H9 (cell line): ENCODE data around the gene NCOA1. TPM values are rescaled to one million over a fixed set of nuclear protein-coding genes. Genes with fewer than 3 reads are reported as not detected.

ENCODE experiments used
- DNase-seq: peaks from one replicate; pipeline ENCODE4 v3.0.0-alpha.2; 2017
- H2AFZ ChIP-seq: one replicate; pipeline ENCODE4 v1.6.1; 2013; ENCODE audit warnings: mild to moderate bottlenecking, low read length, control low read depth, moderate library complexity
- H2AK5ac ChIP-seq: 2 replicates; pipeline ENCODE4 v1.6.1; 2013; ENCODE audit warnings: low read length, control low read depth, mixed read lengths; ENCODE audit not compliant: insufficient read length
- H2BK120ac ChIP-seq: one replicate; pipeline ENCODE4 v1.6.1; 2013; ENCODE audit warnings: low read depth, mild to moderate bottlenecking, low read length, control low read depth, inconsistent platforms; ENCODE audit not compliant: poor library complexity, severe bottlenecking
- H2BK12ac ChIP-seq: 2 replicates; pipeline ENCODE4 v1.6.1; 2013; ENCODE audit warnings: low read length, control low read depth, mixed read lengths, low read depth; ENCODE audit not compliant: insufficient read length
- H2BK15ac ChIP-seq: 2 replicates; pipeline ENCODE4 v1.6.1; 2013; ENCODE audit warnings: low read depth, low read length, control low read depth
- H2BK20ac ChIP-seq: one replicate; pipeline ENCODE4 v1.6.1; 2013; ENCODE audit warnings: low read depth, mild to moderate bottlenecking, low read length, control low read depth, inconsistent platforms; ENCODE audit not compliant: poor library complexity, severe bottlenecking
- H2BK5ac ChIP-seq: 2 replicates; pipeline ENCODE4 v1.6.1; 2013; ENCODE audit warnings: low read length, control low read depth, mixed read lengths; ENCODE audit not compliant: insufficient read length
- H3K14ac ChIP-seq: 2 replicates; pipeline ENCODE4 v1.6.1; 2013; ENCODE audit warnings: low read length, control low read depth; ENCODE audit not compliant: insufficient read depth
- H3K18ac ChIP-seq: 2 replicates; pipeline ENCODE4 v1.6.1; 2013; ENCODE audit warnings: low read depth, mild to moderate bottlenecking, mixed read lengths, low read length, control low read depth; ENCODE audit not compliant: insufficient read length
- H3K23ac ChIP-seq: 2 replicates; pipeline ENCODE4 v1.6.1; 2013; ENCODE audit warnings: low read length, control low read depth, mixed read lengths, low read depth; ENCODE audit not compliant: insufficient read length
- H3K23me2 ChIP-seq: 2 replicates; pipeline ENCODE4 v1.6.1; 2013; ENCODE audit warnings: low read depth, mild to moderate bottlenecking, mixed read lengths, low read length, control low read depth; ENCODE audit not compliant: insufficient read length, poor library complexity, severe bottlenecking
- H3K27ac ChIP-seq: 2 replicates; pipeline ENCODE4 v1.5.1; 2013; ENCODE audit warnings: low read length, control low read depth, mixed read lengths, low read depth; ENCODE audit not compliant: insufficient read length
- H3K27me3 ChIP-seq: 2 replicates; pipeline ENCODE4 v1.6.1; 2013; ENCODE audit warnings: low read length, control low read depth, inconsistent platforms; ENCODE audit not compliant: insufficient read depth
- H3K4ac ChIP-seq: 2 replicates; pipeline ENCODE4 v1.6.1; 2013; ENCODE audit warnings: low read depth, mild to moderate bottlenecking, control low read depth, inconsistent platforms, low read length, moderate library complexity
- H3K4me1 ChIP-seq: 2 replicates; pipeline ENCODE4 v1.6.1; 2013; ENCODE audit warnings: low read length, control low read depth, inconsistent platforms; ENCODE audit not compliant: insufficient read depth
- H3K4me2 ChIP-seq: 2 replicates; pipeline ENCODE4 v1.6.1; 2013; ENCODE audit warnings: low read length, control low read depth, mixed read lengths; ENCODE audit not compliant: insufficient read length, insufficient read depth
- H3K56ac ChIP-seq: 2 replicates; pipeline ENCODE4 v1.6.1; 2013; ENCODE audit warnings: low read depth, mild to moderate bottlenecking, mixed read lengths, low read length, control low read depth; ENCODE audit not compliant: insufficient read length
- H3K79me1 ChIP-seq: 2 replicates; pipeline ENCODE4 v1.6.1; 2013; ENCODE audit warnings: low read depth, mild to moderate bottlenecking, moderate library complexity, low read length, control low read depth, inconsistent platforms; ENCODE audit not compliant: insufficient read depth, poor library complexity, severe bottlenecking
- H3K79me2 ChIP-seq: 2 replicates; pipeline ENCODE4 v1.6.1; 2013; ENCODE audit warnings: low read length, control low read depth, inconsistent platforms; ENCODE audit not compliant: insufficient read depth
- H3K9ac ChIP-seq: 2 replicates; pipeline ENCODE4 v1.6.1; 2013; ENCODE audit warnings: low read length, control low read depth, mixed read lengths; ENCODE audit not compliant: insufficient read length; ENCODE audit errors: extremely low read depth
- H3K9me3 ChIP-seq: one replicate; pipeline ENCODE4 v1.6.1; 2013; ENCODE audit warnings: low read depth, low read length, inconsistent platforms; ENCODE audit not compliant: control insufficient read depth
- H3T11ph ChIP-seq: one replicate; pipeline ENCODE4 v1.6.1; 2013; ENCODE audit warnings: mild to moderate bottlenecking, low read length, control low read depth, inconsistent platforms
- H4K20me1 ChIP-seq: one replicate; pipeline ENCODE4 v1.6.1; 2013; ENCODE audit not compliant: control insufficient read depth, insufficient read length, insufficient read depth
- H4K5ac ChIP-seq: 2 replicates; pipeline ENCODE4 v1.6.1; 2013; ENCODE audit warnings: low read depth, mild to moderate bottlenecking, mixed read lengths, low read length, control low read depth; ENCODE audit not compliant: insufficient read length
- H4K8ac ChIP-seq: replicated peaks from 2 replicates; pipeline ENCODE4 v1.6.1; 2013; ENCODE audit warnings: low read length, control low read depth, mixed read lengths, low read depth; ENCODE audit not compliant: insufficient read length
- H4K91ac ChIP-seq: 2 replicates; pipeline ENCODE4 v1.6.1; 2013; ENCODE audit warnings: low read depth, mild to moderate bottlenecking, moderate library complexity, mixed read lengths, low read length, control low read depth; ENCODE audit not compliant: insufficient read length
- H3K27ac Mint-ChIP-seq, 3 experiments: 2 replicates in 2 of 3; 3 replicates in 1 of 3; pipeline ENCODE4 v1.8.0; 2020 to 2021; ENCODE audit warnings: mixed read lengths in 3 of 3, mild to moderate bottlenecking in 1 of 3, moderate library complexity in 1 of 3
- H3K27me3 Mint-ChIP-seq: 2 replicates; pipeline ENCODE4 v1.8.0; 2021; ENCODE audit warnings: low read depth, mild to moderate bottlenecking, moderate library complexity, mixed read lengths
- H3K36me3 Mint-ChIP-seq, 3 experiments: 2 replicates in 2 of 3; 3 replicates in 1 of 3; pipeline ENCODE4 v1.8.0; 2020 to 2021; ENCODE audit warnings: low read depth in 3 of 3, mixed read lengths in 3 of 3; ENCODE audit not compliant: insufficient read depth in 1 of 3
- H3K4me1 Mint-ChIP-seq, 2 experiments: 2 replicates each; pipeline ENCODE4 v1.8.0; 2020; ENCODE audit warnings: mixed read lengths in 2 of 2
- H3K4me3 Mint-ChIP-seq, 2 experiments: 2 replicates in 1 of 2; 3 replicates in 1 of 2; pipeline ENCODE4 v1.8.0; 2020 to 2021; ENCODE audit warnings: mild to moderate bottlenecking in 2 of 2, mixed read lengths in 2 of 2, moderate library complexity in 1 of 2
- H3K9me3 Mint-ChIP-seq, 2 experiments: 2 replicates in 1 of 2; 3 replicates in 1 of 2; pipeline ENCODE4 v1.8.0; 2020; ENCODE audit warnings: mild to moderate bottlenecking in 2 of 2, mixed read lengths in 2 of 2, moderate library complexity in 1 of 2
- WGBS: extraction: QIAGEN DNeasy Blood & Tissue Kit; methylation state at CpG from one replicate; pipeline ENCODE4 v1.1.7; 2013; ENCODE audit warnings: missing lambda C conversion rate, low lambda C conversion rate, mixed read lengths; ENCODE audit not compliant: insufficient read length; ENCODE audit errors: extremely low coverage; 5-methylcytosine and 5-hydroxymethylcytosine counted together
- total RNA-seq: library from RNA; stranded (reverse); gene quantifications from 2 replicates; pipeline ENCODE4 v1.2.1, GENCODE V29; 2021
- TF ChIP-seq, protein P1 (sequence below): fragments of 200-600 bp; sonication (generic); conservative IDR thresholded peaks from 3 replicates; pipeline ENCODE4 v1.8.0; 2021; ENCODE audit warnings: antibody characterized with exemption, mild to moderate bottlenecking

NCOA1 gene
- total RNA-seq, 1 experiment from 2014 or later, result 14.8 TPM

GRCh38 chr2:24457696-24458386, 33.2 kb upstream of the NCOA1 start:
- Histone ChIP-seq H3K79me2 (no peaks in the 10 kb centered on the region), H3K4ac (no peak overlapping the region), H2AFZ (no peak overlapping the region), H3K9ac (no peak overlapping the region), H3K56ac (no peak overlapping the region), H3T11ph (no peak overlapping the region), H4K20me1 (no peaks in the 10 kb centered on the region), H3K18ac (no peak overlapping the region), H2BK20ac (no peak overlapping the region), H4K5ac (no peak overlapping the region), H3K79me1 (no peaks in the 10 kb centered on the region), H4K8ac (no peak overlapping the region), H2BK5ac (no peak overlapping the region), H4K91ac (no peak overlapping the region), H3K27me3 (no peaks in the 10 kb centered on the region), H3K14ac (no peak overlapping the region), H2BK120ac (no peak overlapping the region), H3K23me2 (no peaks in the 10 kb centered on the region), H3K9me3 (no peaks in the 10 kb centered on the region), H3K23ac (no peak overlapping the region), H3K27ac (no peak overlapping the region), H3K4me1 (no peaks in the 10 kb centered on the region), H2BK12ac (no peak overlapping the region), H2AK5ac (no peak overlapping the region), H3K4me2 (no peak overlapping the region), H2BK15ac (no peak overlapping the region)
- H3K27ac Mint-ChIP-seq, result no peak overlapping the region
- H3K4me1 Mint-ChIP-seq, result peaks cover 25 to 31% of the 10 kb centered on the region in 2 experiments
- no peaks in the 10 kb centered on the region for H3K36me3 Mint-ChIP-seq
- TF ChIP-seq, protein P1, sequence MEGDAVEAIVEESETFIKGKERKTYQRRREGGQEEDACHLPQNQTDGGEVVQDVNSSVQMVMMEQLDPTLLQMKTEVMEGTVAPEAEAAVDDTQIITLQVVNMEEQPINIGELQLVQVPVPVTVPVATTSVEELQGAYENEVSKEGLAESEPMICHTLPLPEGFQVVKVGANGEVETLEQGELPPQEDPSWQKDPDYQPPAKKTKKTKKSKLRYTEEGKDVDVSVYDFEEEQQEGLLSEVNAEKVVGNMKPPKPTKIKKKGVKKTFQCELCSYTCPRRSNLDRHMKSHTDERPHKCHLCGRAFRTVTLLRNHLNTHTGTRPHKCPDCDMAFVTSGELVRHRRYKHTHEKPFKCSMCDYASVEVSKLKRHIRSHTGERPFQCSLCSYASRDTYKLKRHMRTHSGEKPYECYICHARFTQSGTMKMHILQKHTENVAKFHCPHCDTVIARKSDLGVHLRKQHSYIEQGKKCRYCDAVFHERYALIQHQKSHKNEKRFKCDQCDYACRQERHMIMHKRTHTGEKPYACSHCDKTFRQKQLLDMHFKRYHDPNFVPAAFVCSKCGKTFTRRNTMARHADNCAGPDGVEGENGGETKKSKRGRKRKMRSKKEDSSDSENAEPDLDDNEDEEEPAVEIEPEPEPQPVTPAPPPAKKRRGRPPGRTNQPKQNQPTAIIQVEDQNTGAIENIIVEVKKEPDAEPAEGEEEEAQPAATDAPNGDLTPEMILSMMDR, result no peak
- H3K27me3 Mint-ChIP-seq, result peaks cover 41% of the 10 kb centered on the region
- no CpG with 5 or more reads among the region's 5 CpGs for whole genome bisulfite sequencing
- H3K9me3 Mint-ChIP-seq, result no peaks in the 10 kb centered on the region
- no peak overlapping the region for H3K4me3 Mint-ChIP-seq
- DNase-seq, result no peak
